Liver (tissue), 2 donors: ENCODE measurements around the gene DNAH17.

Experiments
- TF ChIP-seq, protein P1 (sequence below): IDR thresholded peaks from 2 replicates; pipeline ENCODE4 v1.6.1; 2016; ENCODE audit warnings: antibody characterized with exemption, mild to moderate bottlenecking
- TF ChIP-seq, protein P2 (sequence below): fragments of 150-350 bp; IDR thresholded peaks from 2 replicates; pipeline ENCODE4 v1.5.1; 2017; ENCODE audit warnings: improper control_type of control experiment, low read depth, low read length; ENCODE audit not compliant: missing input control
- donor health status: healthy.

DNA sequence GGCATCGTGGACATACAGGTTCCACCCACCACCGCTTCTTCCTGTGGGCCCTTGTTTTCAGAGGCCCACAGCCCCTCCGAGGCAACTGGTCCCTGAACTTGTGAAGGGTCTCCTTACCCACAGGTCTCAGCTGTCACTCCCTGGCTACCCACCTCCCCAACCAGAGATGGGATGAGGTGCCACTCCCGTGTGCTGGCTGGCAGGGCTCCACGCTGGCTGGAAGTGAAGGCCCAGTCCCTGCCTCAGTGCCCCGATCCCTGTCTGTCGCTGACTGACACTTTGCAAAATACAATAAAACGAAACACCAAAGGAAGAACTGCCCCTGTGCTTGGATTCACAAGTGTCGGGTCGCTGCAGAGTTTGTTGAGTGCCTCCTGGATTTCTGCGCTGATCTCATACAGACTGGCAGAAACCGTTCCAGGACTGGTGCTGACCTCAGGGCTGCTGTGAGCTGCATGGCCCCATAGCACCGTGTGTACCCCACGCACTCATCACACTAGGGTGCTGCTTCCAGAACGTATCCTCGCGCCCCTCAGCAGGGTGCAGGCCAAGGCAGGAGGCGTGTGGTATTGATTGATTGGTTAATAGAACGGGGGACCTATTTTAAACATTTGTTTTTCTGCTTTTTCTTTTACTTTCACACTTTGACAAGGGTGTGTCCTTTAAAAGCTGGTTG lies 141.7 kb downstream of the DNAH17 start:
- TF ChIP-seq, protein P1, sequence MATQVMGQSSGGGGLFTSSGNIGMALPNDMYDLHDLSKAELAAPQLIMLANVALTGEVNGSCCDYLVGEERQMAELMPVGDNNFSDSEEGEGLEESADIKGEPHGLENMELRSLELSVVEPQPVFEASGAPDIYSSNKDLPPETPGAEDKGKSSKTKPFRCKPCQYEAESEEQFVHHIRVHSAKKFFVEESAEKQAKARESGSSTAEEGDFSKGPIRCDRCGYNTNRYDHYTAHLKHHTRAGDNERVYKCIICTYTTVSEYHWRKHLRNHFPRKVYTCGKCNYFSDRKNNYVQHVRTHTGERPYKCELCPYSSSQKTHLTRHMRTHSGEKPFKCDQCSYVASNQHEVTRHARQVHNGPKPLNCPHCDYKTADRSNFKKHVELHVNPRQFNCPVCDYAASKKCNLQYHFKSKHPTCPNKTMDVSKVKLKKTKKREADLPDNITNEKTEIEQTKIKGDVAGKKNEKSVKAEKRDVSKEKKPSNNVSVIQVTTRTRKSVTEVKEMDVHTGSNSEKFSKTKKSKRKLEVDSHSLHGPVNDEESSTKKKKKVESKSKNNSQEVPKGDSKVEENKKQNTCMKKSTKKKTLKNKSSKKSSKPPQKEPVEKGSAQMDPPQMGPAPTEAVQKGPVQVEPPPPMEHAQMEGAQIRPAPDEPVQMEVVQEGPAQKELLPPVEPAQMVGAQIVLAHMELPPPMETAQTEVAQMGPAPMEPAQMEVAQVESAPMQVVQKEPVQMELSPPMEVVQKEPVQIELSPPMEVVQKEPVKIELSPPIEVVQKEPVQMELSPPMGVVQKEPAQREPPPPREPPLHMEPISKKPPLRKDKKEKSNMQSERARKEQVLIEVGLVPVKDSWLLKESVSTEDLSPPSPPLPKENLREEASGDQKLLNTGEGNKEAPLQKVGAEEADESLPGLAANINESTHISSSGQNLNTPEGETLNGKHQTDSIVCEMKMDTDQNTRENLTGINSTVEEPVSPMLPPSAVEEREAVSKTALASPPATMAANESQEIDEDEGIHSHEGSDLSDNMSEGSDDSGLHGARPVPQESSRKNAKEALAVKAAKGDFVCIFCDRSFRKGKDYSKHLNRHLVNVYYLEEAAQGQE = no peak
- TF ChIP-seq, protein P2, sequence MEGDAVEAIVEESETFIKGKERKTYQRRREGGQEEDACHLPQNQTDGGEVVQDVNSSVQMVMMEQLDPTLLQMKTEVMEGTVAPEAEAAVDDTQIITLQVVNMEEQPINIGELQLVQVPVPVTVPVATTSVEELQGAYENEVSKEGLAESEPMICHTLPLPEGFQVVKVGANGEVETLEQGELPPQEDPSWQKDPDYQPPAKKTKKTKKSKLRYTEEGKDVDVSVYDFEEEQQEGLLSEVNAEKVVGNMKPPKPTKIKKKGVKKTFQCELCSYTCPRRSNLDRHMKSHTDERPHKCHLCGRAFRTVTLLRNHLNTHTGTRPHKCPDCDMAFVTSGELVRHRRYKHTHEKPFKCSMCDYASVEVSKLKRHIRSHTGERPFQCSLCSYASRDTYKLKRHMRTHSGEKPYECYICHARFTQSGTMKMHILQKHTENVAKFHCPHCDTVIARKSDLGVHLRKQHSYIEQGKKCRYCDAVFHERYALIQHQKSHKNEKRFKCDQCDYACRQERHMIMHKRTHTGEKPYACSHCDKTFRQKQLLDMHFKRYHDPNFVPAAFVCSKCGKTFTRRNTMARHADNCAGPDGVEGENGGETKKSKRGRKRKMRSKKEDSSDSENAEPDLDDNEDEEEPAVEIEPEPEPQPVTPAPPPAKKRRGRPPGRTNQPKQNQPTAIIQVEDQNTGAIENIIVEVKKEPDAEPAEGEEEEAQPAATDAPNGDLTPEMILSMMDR = no peak
